Cardiac fibroblast (primary cell): ENCODE measurements around the gene DRG1.

Experiments
- DNase-seq, 2 donors: peaks; one replicate each; pipeline versions ENCODE4 v3.0.0 to v3.0.0-alpha.2; 2010; ENCODE audit warnings: low read depth in 2 of 2
- H3K4me3 ChIP-seq, 2 donors: replicated peaks in 1 of 2; 1 replicate in 1 of 2; 2 replicates in 1 of 2; pipeline ENCODE4 v1.5.1; 2011; ENCODE audit warnings: low read depth in 2 of 2, low read length in 2 of 2, mild to moderate bottlenecking in 2 of 2, moderate library complexity in 1 of 2
- TF ChIP-seq, protein P1 (sequence below): IDR thresholded peaks from one replicate; pipeline ENCODE4 v1.5.1; 2011; ENCODE audit warnings: low read depth, mild to moderate bottlenecking, low read length, inconsistent platforms

Gene DRG1

DNA sequence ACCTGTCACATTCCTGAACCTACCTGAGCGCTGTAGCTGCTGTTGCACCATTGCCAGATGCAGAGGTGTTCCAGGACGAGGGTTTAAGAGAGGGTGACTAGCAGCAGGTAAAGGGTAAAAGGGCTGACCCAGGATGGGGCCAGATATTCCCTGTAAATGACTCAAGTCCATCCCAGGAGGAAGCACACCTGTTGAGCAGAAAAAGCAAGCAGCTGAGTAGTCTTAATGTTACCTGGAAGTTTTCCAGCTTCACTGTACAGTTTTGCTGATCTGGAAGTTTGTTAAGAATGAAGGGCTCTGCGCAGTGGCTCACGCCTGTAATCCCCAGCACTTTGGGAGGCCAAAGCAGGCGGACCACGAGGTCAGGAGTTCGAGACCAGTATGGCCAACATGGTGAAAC, 41.3 kb downstream of the DRG1 start:
- no peak for DNase-seq
- H3K4me3 ChIP-seq: no peak overlapping the region
- TF ChIP-seq, protein P1, sequence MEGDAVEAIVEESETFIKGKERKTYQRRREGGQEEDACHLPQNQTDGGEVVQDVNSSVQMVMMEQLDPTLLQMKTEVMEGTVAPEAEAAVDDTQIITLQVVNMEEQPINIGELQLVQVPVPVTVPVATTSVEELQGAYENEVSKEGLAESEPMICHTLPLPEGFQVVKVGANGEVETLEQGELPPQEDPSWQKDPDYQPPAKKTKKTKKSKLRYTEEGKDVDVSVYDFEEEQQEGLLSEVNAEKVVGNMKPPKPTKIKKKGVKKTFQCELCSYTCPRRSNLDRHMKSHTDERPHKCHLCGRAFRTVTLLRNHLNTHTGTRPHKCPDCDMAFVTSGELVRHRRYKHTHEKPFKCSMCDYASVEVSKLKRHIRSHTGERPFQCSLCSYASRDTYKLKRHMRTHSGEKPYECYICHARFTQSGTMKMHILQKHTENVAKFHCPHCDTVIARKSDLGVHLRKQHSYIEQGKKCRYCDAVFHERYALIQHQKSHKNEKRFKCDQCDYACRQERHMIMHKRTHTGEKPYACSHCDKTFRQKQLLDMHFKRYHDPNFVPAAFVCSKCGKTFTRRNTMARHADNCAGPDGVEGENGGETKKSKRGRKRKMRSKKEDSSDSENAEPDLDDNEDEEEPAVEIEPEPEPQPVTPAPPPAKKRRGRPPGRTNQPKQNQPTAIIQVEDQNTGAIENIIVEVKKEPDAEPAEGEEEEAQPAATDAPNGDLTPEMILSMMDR: no peak

DNA sequence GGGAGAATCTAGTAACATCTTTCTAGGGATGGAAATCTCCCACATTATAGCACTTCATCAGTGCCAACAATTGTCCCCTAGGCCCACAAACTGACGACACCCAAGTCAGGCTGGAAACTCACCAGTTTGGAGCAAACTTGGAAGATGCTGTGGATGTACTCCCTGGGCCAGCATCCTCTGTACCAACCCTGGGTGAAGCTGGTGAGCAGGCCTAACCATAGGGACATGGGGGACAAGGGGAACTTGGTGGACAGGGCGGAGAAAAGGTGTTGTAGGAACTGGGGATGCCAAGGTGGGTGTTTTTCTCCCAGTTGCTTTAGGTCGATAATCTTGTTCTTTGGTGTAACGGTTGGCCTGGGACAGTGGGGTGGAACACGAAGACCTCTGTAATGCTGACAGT, 42.2 kb downstream of the DRG1 start:
- no peak for DNase-seq
- TF ChIP-seq, protein P1: no peak
- no peak overlapping the region for H3K4me3 ChIP-seq

DNA sequence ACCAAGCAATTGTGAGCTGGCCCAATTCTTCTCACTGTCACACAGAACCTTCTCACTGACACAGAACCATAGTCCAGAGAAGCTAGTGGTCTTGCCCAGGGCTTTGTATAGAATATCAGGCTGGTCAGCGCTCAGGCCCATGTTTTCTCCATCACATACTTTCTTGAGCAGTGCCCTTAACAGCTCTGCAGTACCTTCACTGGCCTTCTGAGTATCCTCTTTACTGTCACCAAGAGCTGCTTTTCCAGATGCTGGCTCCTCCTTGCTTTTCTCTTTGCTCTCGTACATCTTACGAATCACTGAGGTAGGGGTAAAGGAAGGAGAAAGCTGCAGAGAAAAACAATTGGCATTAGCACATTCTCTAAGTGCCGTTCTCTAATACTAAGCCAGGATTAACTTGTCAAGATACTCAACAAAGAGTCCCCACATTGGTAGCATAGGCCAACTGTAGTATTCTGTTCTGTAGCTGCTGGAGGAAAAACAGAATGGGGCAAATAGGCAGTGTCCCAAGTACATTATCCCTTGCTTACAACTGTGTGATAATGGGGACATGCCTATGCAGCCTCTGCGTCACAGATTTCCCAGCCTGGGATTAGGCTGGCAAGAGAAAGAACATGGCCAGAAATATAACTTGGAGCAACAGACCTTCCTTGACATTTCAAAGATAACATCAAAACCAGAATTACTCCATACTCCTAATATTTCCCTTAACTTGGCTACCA, 43.5 kb downstream of the DRG1 start:
- H3K4me3 ChIP-seq: no peak overlapping the region
- no peak for DNase-seq
- TF ChIP-seq, protein P1: no peak

DNA sequence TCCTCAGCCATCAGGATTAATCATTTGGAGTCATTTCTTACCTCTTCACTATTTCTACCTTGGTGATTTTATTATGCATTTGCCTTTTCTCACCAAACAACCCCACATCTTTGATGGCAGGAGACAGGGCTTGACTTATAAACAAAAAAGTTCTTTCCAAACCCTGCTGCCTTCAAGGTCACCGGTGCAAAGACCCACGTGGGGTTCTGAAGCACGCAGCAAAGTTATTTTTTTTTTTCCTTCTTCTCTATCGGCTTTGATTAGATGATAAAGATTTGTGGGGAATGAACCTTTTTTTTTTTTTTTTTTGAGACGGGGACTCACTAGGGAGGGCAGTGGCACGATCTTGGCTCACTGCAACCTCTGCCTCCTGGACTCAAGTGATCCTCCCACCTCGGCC, 44.1 kb downstream of the DRG1 start:
- no peak overlapping the region for H3K4me3 ChIP-seq
- TF ChIP-seq, protein P1: no peak
- no peak for DNase-seq

DNA sequence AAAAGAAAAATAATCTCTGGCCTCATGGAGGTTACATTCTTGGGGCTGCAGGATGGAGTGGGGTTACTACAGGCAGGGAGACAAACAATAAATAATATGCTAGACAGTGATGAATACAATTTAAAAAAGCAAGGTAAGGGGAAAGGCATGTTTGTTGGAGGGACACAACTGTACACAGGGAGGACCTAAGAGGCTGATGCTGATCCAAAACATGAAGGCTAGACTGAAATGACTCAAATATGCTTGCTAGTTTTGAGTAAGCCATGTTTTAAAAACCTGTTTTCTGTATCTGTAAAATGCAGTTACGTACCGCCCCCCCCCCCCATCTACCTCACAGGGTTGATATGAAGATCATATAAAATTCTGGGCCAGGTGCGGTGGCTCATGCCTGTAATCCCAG, 46.2 kb downstream of the DRG1 start:
- TF ChIP-seq, protein P1: no peak
- no peak for DNase-seq
- H3K4me3 ChIP-seq: no peak overlapping the region

DNA sequence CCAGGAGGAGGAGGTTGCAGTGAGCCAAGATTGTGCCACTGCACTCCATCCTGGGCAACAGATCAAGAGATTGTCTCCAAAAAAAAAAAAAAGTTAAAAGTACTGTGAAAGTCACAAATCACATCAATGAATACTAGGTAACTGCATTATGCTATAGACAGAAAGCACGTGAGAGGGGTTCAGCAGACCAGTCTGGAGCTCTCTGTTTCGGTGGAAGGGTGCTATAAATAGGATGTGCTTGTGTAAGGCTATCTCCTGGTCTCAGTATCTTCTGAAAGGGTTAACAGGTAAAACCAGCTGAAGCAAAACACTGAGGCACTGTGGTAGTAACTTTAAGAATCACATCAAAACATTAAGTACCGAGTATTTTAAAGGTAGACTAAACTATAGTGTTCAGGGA, 46.8 kb downstream of the DRG1 start:
- TF ChIP-seq, protein P1: no peak
- no peak for DNase-seq
- H3K4me3 ChIP-seq: no peak overlapping the region

DNA sequence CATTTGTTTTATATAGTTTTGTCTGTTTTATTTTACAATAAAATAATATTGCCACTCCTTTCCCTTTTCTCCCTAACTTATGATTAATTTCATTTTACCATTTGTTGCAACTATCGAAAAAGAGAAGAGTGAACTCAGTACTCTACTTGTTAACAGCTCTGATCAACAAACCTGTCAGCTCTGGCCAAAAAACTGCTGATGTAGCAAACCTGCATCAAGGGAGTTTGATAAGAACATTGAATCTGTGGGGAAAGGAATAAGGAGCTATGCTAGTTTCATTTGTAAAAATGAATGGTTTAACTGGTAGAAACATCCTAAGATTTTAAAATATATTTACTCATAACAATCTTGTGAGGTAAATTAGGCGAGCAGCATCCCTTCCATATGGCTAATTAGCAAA, 47.4 kb downstream of the DRG1 start:
- no peak overlapping the region for H3K4me3 ChIP-seq
- no peak for DNase-seq
- TF ChIP-seq, protein P1: no peak
